ENCODE results near the gene SCML1. TPM values are rescaled to one million over a fixed set of nuclear protein-coding genes. Genes with fewer than 3 reads are reported as not detected.

SCML1 gene
- total and polyA plus RNA-seq, 10 of the 15 experiments (the other 5 are each of a cell fraction or from before 2014, with no cell fraction given) = 0.62 to 48.3 (median 1.6) TPM

DNA sequence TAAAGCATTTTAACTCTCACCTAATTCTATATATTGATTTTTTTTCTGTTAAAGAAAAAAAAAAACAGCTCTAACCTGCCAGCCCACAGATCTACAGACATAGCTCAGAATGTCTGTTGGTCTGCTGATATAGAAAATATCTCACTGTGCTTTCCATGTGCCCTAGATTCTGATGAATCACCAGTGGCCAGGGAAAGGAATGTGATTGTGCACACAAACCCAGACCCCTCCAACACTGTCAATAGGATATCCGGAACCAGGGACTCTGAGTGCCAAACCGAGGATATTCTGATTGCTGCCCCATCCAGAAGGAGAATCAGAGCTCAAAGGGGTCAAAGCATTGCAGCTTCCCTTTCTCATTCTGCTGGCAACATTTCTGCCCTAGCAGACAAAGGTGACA, 12.1 kb upstream of the SCML1 start (continued):
- TF ChIP-seq, protein P1, sequence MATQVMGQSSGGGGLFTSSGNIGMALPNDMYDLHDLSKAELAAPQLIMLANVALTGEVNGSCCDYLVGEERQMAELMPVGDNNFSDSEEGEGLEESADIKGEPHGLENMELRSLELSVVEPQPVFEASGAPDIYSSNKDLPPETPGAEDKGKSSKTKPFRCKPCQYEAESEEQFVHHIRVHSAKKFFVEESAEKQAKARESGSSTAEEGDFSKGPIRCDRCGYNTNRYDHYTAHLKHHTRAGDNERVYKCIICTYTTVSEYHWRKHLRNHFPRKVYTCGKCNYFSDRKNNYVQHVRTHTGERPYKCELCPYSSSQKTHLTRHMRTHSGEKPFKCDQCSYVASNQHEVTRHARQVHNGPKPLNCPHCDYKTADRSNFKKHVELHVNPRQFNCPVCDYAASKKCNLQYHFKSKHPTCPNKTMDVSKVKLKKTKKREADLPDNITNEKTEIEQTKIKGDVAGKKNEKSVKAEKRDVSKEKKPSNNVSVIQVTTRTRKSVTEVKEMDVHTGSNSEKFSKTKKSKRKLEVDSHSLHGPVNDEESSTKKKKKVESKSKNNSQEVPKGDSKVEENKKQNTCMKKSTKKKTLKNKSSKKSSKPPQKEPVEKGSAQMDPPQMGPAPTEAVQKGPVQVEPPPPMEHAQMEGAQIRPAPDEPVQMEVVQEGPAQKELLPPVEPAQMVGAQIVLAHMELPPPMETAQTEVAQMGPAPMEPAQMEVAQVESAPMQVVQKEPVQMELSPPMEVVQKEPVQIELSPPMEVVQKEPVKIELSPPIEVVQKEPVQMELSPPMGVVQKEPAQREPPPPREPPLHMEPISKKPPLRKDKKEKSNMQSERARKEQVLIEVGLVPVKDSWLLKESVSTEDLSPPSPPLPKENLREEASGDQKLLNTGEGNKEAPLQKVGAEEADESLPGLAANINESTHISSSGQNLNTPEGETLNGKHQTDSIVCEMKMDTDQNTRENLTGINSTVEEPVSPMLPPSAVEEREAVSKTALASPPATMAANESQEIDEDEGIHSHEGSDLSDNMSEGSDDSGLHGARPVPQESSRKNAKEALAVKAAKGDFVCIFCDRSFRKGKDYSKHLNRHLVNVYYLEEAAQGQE (IDR thresholded peaks at IDR 0.05; ENCODE audit: low read depth, low read length) = no peak
- TF ChIP-seq ESRRA (IDR thresholded peaks at IDR 0.05; ENCODE audit: low read length) = no peak
- TF ChIP-seq, protein P2, sequence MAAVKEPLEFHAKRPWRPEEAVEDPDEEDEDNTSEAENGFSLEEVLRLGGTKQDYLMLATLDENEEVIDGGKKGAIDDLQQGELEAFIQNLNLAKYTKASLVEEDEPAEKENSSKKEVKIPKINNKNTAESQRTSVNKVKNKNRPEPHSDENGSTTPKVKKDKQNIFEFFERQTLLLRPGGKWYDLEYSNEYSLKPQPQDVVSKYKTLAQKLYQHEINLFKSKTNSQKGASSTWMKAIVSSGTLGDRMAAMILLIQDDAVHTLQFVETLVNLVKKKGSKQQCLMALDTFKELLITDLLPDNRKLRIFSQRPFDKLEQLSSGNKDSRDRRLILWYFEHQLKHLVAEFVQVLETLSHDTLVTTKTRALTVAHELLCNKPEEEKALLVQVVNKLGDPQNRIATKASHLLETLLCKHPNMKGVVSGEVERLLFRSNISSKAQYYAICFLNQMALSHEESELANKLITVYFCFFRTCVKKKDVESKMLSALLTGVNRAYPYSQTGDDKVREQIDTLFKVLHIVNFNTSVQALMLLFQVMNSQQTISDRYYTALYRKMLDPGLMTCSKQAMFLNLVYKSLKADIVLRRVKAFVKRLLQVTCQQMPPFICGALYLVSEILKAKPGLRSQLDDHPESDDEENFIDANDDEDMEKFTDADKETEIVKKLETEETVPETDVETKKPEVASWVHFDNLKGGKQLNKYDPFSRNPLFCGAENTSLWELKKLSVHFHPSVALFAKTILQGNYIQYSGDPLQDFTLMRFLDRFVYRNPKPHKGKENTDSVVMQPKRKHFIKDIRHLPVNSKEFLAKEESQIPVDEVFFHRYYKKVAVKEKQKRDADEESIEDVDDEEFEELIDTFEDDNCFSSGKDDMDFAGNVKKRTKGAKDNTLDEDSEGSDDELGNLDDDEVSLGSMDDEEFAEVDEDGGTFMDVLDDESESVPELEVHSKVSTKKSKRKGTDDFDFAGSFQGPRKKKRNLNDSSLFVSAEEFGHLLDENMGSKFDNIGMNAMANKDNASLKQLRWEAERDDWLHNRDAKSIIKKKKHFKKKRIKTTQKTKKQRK (IDR thresholded peaks at IDR 0.05; ENCODE audit: low read depth, low read length) = no peak
- TF ChIP-seq, protein P3, sequence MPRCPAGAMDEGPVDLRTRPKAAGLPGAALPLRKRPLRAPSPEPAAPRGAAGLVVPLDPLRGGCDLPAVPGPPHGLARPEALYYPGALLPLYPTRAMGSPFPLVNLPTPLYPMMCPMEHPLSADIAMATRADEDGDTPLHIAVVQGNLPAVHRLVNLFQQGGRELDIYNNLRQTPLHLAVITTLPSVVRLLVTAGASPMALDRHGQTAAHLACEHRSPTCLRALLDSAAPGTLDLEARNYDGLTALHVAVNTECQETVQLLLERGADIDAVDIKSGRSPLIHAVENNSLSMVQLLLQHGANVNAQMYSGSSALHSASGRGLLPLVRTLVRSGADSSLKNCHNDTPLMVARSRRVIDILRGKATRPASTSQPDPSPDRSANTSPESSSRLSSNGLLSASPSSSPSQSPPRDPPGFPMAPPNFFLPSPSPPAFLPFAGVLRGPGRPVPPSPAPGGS (IDR thresholded peaks at IDR 0.05; ENCODE audit: borderline replicate concordance, insufficient read depth, low read depth, low read length, poor library complexity, severe bottlenecking) = no peak
- no peak for TF ChIP-seq SMC3 (IDR thresholded peaks at IDR 0.05; ENCODE audit: borderline replicate concordance, low read length)
- no peak for TF ChIP-seq SP1 (IDR thresholded peaks at IDR 0.05; ENCODE audit: low read depth, low read length)
- TF ChIP-seq, protein P4, sequence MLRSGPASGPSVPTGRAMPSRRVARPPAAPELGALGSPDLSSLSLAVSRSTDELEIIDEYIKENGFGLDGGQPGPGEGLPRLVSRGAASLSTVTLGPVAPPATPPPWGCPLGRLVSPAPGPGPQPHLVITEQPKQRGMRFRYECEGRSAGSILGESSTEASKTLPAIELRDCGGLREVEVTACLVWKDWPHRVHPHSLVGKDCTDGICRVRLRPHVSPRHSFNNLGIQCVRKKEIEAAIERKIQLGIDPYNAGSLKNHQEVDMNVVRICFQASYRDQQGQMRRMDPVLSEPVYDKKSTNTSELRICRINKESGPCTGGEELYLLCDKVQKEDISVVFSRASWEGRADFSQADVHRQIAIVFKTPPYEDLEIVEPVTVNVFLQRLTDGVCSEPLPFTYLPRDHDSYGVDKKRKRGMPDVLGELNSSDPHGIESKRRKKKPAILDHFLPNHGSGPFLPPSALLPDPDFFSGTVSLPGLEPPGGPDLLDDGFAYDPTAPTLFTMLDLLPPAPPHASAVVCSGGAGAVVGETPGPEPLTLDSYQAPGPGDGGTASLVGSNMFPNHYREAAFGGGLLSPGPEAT (IDR thresholded peaks at IDR 0.05; ENCODE audit: low read depth) = no peak
- TF ChIP-seq HDGF (IDR thresholded peaks at IDR 0.05) = no peak
- TF ChIP-seq NFYB (IDR thresholded peaks at IDR 0.05; ENCODE audit: insufficient read depth, low read depth, low read length) = no peak
